Measurements from ENCODE around the gene SLC2A11.
"Not testable (repeated sequence)": the region's sequence is repeated elsewhere in the genome, so short reads cannot be mapped to it uniquely, and the experiment has no call there.

Gene SLC2A11

DNA sequence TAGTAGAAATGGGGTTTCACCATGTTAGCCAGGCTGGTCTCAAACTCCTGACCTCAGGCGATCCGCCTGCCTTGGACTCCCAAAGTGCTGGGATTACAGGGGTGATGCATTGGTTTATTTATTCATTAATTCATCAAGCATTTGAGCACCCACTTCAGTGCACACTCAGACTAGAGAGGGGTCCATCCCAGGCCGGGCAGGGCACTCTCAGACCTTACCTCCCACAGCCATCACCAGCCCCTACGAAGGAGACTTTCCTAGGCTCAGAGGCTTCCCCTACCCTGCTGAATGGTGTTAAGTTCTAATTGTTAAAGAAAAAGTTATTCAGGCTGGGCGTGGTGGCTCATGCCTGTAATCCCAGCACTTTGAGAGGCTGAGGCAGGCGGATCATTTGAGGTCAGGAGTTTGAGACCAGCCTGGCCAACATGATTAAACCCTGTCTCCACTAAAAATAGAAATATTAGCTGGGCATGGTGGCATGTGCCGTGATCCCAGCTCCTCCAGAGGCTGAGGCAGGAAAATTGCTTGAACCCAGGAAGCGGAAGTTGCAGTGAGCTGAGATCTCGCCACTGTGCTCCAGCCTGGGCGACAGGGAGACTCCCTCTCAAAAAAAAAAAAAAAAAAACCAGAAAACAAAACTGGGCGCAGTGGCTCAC, 7.0 kb downstream of the SLC2A11 start:
- H3K27me3 ChIP-seq (replicated peaks; ENCODE audit: control insufficient read depth, insufficient read depth, low read length, poor library complexity, severe bottlenecking); H3K9me3 ChIP-seq (ENCODE audit: control insufficient read depth, low read length); H3K27ac ChIP-seq (ENCODE audit: insufficient read depth, low read length, poor library complexity, severe bottlenecking); H3K4me3 ChIP-seq (ENCODE audit: insufficient read depth, low read depth, low read length, poor library complexity, severe bottlenecking); H3K4me1 ChIP-seq (ENCODE audit: control insufficient read depth, insufficient read depth, low read length, poor library complexity, severe bottlenecking); DNase-seq; H3K36me3 ChIP-seq (ENCODE audit: control insufficient read depth, insufficient read depth, low read length): not testable (repeated sequence)

- no peaks in the 10 kb centered on the region for H3K9me3 ChIP-seq (ENCODE audit: control insufficient read depth, low read length)
- no peak overlapping the region for H3K4me3 ChIP-seq (ENCODE audit: insufficient read depth, low read depth, low read length, poor library complexity, severe bottlenecking)
- no peaks in the 10 kb centered on the region for H3K4me1 ChIP-seq (ENCODE audit: control insufficient read depth, insufficient read depth, low read length, poor library complexity, severe bottlenecking)
- H3K36me3 ChIP-seq (ENCODE audit: control insufficient read depth, insufficient read depth, low read length): peaks cover 12% of the 10 kb centered on the region
- H3K27ac ChIP-seq (ENCODE audit: insufficient read depth, low read length, poor library complexity, severe bottlenecking): no peak overlapping the region
- no peaks in the 10 kb centered on the region for H3K27me3 ChIP-seq (replicated peaks; ENCODE audit: control insufficient read depth, insufficient read depth, low read length, poor library complexity, severe bottlenecking)
- DNase-seq: no peak
Observed at GRCh38 chr22:23868580-23868979, 10.9 kb downstream of the SLC2A11 start.

- Histone ChIP-seq H3K4me1 (ENCODE audit: control insufficient read depth, insufficient read depth, low read length, poor library complexity, severe bottlenecking) (no peaks in the 10 kb centered on the region), H3K4me3 (ENCODE audit: insufficient read depth, low read depth, low read length, poor library complexity, severe bottlenecking) (no peak overlapping the region), H3K27me3 (replicated peaks; ENCODE audit: control insufficient read depth, insufficient read depth, low read length, poor library complexity, severe bottlenecking) (no peaks in the 10 kb centered on the region), H3K27ac (ENCODE audit: insufficient read depth, low read length, poor library complexity, severe bottlenecking) (no peak overlapping the region), H3K36me3 (ENCODE audit: control insufficient read depth, insufficient read depth, low read length) (peaks cover 5% of the 10 kb centered on the region), H3K9me3 (ENCODE audit: control insufficient read depth, low read length) (no peaks in the 10 kb centered on the region)
- DNase-seq: no peak
Observed at GRCh38 chr22:23874871-23875270, 17.2 kb downstream of the SLC2A11 start.

- Histone ChIP-seq H3K4me1 (ENCODE audit: control insufficient read depth, insufficient read depth, low read length, poor library complexity, severe bottlenecking) (no peaks in the 10 kb centered on the region), H3K36me3 (ENCODE audit: control insufficient read depth, insufficient read depth, low read length) (peaks cover 5% of the 10 kb centered on the region), H3K27ac (ENCODE audit: insufficient read depth, low read length, poor library complexity, severe bottlenecking) (no peak overlapping the region), H3K4me3 (ENCODE audit: insufficient read depth, low read depth, low read length, poor library complexity, severe bottlenecking) (no peak overlapping the region), H3K9me3 (ENCODE audit: control insufficient read depth, low read length) (no peaks in the 10 kb centered on the region), H3K27me3 (replicated peaks; ENCODE audit: control insufficient read depth, insufficient read depth, low read length, poor library complexity, severe bottlenecking) (no peaks in the 10 kb centered on the region)
- DNase-seq: no peak
Observed at GRCh38 chr22:23875801-23876200, 18.1 kb downstream of the SLC2A11 start.

GRCh38 chr22:23877566-23877965, 19.9 kb downstream of the SLC2A11 start:
- Histone ChIP-seq H3K4me3 (ENCODE audit: insufficient read depth, low read depth, low read length, poor library complexity, severe bottlenecking) (no peak overlapping the region), H3K27me3 (replicated peaks; ENCODE audit: control insufficient read depth, insufficient read depth, low read length, poor library complexity, severe bottlenecking) (no peaks in the 10 kb centered on the region), H3K4me1 (ENCODE audit: control insufficient read depth, insufficient read depth, low read length, poor library complexity, severe bottlenecking) (no peaks in the 10 kb centered on the region), H3K27ac (ENCODE audit: insufficient read depth, low read length, poor library complexity, severe bottlenecking) (no peak overlapping the region), H3K9me3 (ENCODE audit: control insufficient read depth, low read length) (no peaks in the 10 kb centered on the region), H3K36me3 (ENCODE audit: control insufficient read depth, insufficient read depth, low read length) (peaks cover 5% of the 10 kb centered on the region)
- DNase-seq: no peak

- no peak overlapping the region for H3K4me3 ChIP-seq (ENCODE audit: insufficient read depth, low read depth, low read length, poor library complexity, severe bottlenecking)
- no peak for DNase-seq
- no peaks in the 10 kb centered on the region for H3K9me3 ChIP-seq (ENCODE audit: control insufficient read depth, low read length)
- H3K4me1 ChIP-seq (ENCODE audit: control insufficient read depth, insufficient read depth, low read length, poor library complexity, severe bottlenecking): no peaks in the 10 kb centered on the region
- no peak overlapping the region for H3K27ac ChIP-seq (ENCODE audit: insufficient read depth, low read length, poor library complexity, severe bottlenecking)
- H3K36me3 ChIP-seq (ENCODE audit: control insufficient read depth, insufficient read depth, low read length): peaks cover 5% of the 10 kb centered on the region
- no peaks in the 10 kb centered on the region for H3K27me3 ChIP-seq (replicated peaks; ENCODE audit: control insufficient read depth, insufficient read depth, low read length, poor library complexity, severe bottlenecking)
Observed at GRCh38 chr22:23878219-23878618, 20.5 kb downstream of the SLC2A11 start.

DNA sequence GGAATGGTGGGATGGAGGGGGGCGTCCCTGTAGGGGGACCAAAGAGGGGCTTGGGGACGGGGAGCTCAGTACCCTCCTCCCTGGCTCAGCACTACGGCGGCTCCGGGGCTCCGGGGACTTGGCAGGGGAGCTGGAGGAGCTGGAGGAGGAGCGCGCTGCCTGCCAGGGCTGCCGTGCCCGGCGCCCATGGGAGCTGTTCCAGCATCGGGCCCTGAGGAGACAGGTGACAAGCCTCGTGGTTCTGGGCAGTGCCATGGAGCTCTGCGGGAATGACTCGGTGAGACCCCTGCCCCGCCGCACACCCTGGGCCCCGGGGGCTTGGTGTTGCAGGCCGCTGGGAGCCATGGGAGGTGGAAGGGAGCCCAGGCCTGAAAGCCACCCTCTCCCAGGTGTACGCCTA, 24.7 kb downstream of the SLC2A11 start:
- no peak overlapping the region for H3K27ac ChIP-seq (ENCODE audit: insufficient read depth, low read length, poor library complexity, severe bottlenecking)
- no peaks in the 10 kb centered on the region for H3K36me3 ChIP-seq (ENCODE audit: control insufficient read depth, insufficient read depth, low read length)
- DNase-seq: no peak
- H3K27me3 ChIP-seq (replicated peaks; ENCODE audit: control insufficient read depth, insufficient read depth, low read length, poor library complexity, severe bottlenecking): no peaks in the 10 kb centered on the region
- no peak overlapping the region for H3K4me3 ChIP-seq (ENCODE audit: insufficient read depth, low read depth, low read length, poor library complexity, severe bottlenecking)
- H3K9me3 ChIP-seq (ENCODE audit: control insufficient read depth, low read length): no peaks in the 10 kb centered on the region
- H3K4me1 ChIP-seq (ENCODE audit: control insufficient read depth, insufficient read depth, low read length, poor library complexity, severe bottlenecking): no peaks in the 10 kb centered on the region

DNA sequence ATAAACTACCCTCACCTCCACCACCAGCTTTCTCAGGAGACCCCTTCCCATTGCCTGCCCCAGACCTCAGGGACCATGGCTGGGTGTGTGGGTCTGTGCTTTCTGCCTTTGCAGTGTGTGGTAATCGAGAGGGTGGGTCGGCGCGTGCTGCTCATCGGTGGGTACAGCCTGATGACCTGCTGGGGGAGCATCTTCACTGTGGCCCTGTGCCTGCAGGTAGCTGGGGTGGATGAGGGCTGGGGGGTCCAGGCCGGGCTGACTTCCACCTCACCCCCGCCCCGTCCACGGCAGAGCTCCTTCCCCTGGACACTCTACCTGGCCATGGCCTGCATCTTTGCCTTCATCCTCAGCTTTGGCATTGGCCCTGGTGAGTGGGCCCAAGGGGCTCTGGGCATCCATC, 26.0 kb downstream of the SLC2A11 start:
- Histone ChIP-seq H3K4me3 (ENCODE audit: insufficient read depth, low read depth, low read length, poor library complexity, severe bottlenecking) (no peak overlapping the region), H3K9me3 (ENCODE audit: control insufficient read depth, low read length) (no peaks in the 10 kb centered on the region), H3K27ac (ENCODE audit: insufficient read depth, low read length, poor library complexity, severe bottlenecking) (no peak overlapping the region), H3K4me1 (ENCODE audit: control insufficient read depth, insufficient read depth, low read length, poor library complexity, severe bottlenecking) (no peaks in the 10 kb centered on the region), H3K27me3 (replicated peaks; ENCODE audit: control insufficient read depth, insufficient read depth, low read length, poor library complexity, severe bottlenecking) (no peaks in the 10 kb centered on the region), H3K36me3 (ENCODE audit: control insufficient read depth, insufficient read depth, low read length) (no peaks in the 10 kb centered on the region)
- DNase-seq: no peak

- H3K9me3 ChIP-seq (ENCODE audit: control insufficient read depth, low read length): no peaks in the 10 kb centered on the region
- H3K27ac ChIP-seq (ENCODE audit: insufficient read depth, low read length, poor library complexity, severe bottlenecking): no peak overlapping the region
- no peak overlapping the region for H3K4me3 ChIP-seq (ENCODE audit: insufficient read depth, low read depth, low read length, poor library complexity, severe bottlenecking)
- H3K4me1 ChIP-seq (ENCODE audit: control insufficient read depth, insufficient read depth, low read length, poor library complexity, severe bottlenecking): no peaks in the 10 kb centered on the region
- H3K36me3 ChIP-seq (ENCODE audit: control insufficient read depth, insufficient read depth, low read length): no peaks in the 10 kb centered on the region
- no peak for DNase-seq
- H3K27me3 ChIP-seq (replicated peaks; ENCODE audit: control insufficient read depth, insufficient read depth, low read length, poor library complexity, severe bottlenecking): no peaks in the 10 kb centered on the region
Observed at GRCh38 chr22:23884140-23884539, 26.5 kb downstream of the SLC2A11 start.

DNA sequence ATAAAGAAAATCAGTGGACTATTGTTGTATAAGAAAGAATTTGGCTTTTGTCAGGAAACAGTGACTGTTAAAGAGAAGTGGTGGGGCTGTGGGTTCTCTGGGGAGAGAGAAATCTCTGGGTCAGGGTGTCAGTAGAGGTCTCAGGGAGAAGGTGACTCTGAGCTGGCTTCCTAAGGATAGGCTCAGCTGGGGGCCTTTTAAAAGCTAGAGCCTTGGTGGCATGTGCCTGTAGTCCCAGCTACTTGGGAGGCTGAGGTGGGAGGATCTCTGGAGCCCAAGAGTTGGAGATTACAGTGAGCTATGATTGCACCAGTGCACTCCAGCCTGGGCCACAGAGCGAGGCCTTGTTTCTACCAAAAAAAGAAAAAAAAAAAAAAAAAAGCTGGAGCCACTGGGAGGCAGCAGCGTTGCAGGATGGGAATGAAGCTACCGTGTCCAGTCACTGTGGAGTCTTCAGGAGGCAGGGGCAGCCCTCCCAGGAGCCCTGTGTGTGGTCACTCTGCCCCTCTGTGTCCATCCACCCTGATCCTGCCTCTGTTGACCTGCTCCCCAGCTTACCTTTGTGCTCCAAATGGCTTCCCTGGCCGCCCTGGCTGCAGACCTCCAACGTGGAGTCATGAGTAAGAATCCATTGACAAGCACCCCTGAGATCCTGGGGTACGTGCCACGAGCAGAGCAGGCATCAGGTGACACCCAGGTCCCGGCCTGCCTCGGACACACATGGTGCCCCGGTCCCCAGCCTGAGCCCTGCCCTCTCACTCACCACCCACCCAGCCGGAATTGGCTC, 31.1 kb downstream of the SLC2A11 start:
- no peak for DNase-seq
- H3K36me3 ChIP-seq (ENCODE audit: control insufficient read depth, insufficient read depth, low read length): no peaks in the 10 kb centered on the region
- H3K27ac ChIP-seq (ENCODE audit: insufficient read depth, low read length, poor library complexity, severe bottlenecking): no peak overlapping the region
- H3K4me3 ChIP-seq (ENCODE audit: insufficient read depth, low read depth, low read length, poor library complexity, severe bottlenecking): no peak overlapping the region
- H3K4me1 ChIP-seq (ENCODE audit: control insufficient read depth, insufficient read depth, low read length, poor library complexity, severe bottlenecking): peaks cover 6% of the 10 kb centered on the region
- no peaks in the 10 kb centered on the region for H3K27me3 ChIP-seq (replicated peaks; ENCODE audit: control insufficient read depth, insufficient read depth, low read length, poor library complexity, severe bottlenecking)
- no peaks in the 10 kb centered on the region for H3K9me3 ChIP-seq (ENCODE audit: control insufficient read depth, low read length)

Data from effector memory CD4-positive, alpha-beta T cell (primary cell).